HG03280 (cell line): ENCODE results near the gene RNF208.

Experiments used
- ATAC-seq: cut with Tn5 transposase; IDR thresholded peaks from one replicate; pipeline ENCODE4 v1.9.1; 2021; ENCODE audit warnings: mild to moderate bottlenecking, moderate library complexity; ENCODE audit not compliant: unreplicated experiment

The RNF208 gene

DNA sequence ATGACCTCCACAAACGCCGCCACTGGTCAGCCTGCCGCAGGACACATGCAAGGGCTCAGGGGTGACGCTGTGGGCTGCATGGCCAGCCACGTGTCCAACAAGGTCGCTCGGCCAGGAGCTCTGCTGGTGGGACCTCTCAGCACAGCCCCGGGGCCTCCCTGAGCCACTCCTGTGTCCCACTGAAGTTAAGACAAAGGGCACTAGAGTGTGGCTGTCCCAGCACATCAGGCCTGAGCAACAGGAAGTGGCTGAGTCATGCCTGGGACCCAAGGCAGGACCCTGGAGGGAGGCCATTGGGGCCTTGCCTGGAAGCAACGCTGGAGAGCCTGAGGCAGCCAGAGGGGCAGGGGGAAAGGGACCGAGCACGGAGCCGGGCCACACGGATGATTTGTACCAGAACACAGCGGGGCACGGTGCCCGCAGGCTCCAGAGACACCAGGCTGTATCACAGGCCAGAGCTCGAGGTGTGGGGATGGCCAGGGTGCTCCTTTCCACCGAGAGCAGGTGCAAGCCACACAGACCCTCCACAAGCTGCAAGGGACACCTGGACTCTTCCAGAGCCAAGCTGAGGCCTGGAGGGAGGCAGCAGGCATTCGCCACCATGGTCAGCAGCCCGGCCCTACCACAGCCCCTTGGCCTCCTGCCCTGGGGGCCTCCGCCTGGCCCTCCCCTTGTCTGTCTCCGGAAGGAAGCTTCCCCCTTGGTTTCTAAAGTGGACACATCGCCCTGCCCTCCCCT, 43.7 kb downstream of the RNF208 start:
- ATAC-seq: no peak

DNA sequence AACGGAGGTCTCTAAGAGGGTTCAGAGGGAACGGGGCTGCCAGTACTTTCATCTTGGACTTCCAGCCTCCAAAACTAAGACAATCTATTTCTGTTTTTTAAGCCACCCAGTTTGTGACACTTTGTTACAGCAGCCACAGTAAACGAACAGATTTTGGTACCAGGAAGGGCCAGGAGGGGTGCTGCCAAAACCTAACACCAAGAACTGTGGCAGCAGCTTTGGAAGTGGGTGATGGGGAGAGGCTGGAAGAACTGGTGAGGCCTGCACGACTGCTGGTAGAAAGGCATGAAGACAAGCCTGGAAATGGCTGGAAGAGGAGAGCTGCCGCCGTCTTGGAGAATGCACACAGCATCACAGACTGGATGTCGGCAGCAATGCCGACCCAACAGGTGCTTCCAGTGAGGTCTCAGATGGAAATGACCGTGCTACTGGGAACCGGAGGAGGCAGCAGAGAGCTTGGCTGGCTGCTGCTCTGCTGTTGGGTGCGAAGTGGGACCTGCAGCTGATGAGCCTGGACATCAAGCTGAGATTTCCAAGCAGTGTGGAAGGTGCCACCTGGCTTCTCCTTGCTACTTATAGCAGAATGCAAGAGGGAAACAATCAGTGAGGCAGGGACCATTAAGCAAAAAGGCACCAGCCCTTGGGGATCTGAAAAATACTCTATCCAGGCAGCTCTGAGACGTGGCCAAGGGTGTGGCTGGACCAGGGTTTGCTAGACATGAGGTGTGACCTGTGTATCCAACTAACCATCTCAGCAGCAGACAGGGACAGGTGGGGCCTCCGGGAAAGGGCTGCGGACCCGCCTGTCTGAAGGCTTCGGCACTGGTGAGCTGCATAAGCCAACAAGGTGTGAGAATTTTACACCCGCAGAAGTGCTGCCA, 45.5 kb downstream of the RNF208 start:
- no peak for ATAC-seq

DNA sequence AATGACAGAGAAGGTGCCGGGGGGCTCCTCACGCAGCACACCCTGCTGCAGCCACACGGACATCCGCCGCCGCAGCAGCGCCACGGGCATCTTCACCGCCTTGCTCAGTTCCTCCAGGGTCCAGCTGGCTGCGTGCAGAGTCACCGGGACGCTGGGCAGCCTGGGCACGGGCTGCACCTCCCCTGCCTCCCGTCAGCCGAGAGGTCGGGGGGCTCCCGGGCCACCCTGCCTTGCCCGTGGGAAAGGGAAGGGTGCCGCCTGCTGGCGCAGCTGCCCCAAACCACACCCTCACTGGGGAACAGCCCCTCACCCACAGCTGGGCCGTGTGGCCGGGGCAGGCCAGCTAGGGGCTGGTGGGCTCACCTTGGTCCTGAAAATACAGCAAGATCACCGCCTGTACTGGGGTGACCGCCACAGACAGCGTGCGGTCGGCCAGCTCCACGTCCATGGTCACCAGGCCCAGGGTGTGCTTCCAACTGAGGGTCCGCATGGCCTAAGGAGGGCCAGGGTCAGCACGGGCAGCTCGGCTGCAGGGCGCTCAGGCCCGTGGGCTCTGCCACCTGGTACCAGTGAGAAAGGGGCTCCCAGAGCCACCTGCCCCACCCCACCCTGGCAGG, 46.6 kb downstream of the RNF208 start:
- ATAC-seq: no peak

DNA sequence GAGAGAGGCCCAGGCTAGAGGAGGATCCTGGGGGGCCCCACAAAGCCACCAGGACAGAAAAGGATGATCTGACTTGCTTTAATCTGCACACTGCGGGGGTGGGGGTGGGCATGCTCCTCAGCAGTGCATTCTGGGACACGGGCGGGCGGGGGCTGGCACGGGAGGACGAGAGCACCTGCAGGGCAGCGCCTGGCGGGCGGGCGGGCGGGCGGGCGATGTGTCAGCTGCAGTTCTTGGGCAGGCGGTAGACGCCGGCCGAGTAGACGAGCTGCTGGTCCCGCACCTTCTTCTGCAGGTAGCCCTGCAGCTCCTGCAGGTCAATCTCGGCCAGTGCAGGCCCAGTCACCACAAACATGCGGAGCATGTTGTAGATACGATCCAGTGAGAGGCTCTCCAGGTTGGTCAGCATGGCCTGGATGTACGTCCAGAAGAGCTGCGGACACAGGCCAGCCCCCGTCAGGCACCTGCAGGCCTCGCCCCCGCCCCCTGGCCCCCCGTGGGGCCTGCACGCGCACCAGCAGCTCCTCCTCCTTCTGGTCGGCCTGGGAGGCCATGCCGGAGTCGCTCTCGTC, 47.2 kb downstream of the RNF208 start:
- no peak for ATAC-seq

DNA sequence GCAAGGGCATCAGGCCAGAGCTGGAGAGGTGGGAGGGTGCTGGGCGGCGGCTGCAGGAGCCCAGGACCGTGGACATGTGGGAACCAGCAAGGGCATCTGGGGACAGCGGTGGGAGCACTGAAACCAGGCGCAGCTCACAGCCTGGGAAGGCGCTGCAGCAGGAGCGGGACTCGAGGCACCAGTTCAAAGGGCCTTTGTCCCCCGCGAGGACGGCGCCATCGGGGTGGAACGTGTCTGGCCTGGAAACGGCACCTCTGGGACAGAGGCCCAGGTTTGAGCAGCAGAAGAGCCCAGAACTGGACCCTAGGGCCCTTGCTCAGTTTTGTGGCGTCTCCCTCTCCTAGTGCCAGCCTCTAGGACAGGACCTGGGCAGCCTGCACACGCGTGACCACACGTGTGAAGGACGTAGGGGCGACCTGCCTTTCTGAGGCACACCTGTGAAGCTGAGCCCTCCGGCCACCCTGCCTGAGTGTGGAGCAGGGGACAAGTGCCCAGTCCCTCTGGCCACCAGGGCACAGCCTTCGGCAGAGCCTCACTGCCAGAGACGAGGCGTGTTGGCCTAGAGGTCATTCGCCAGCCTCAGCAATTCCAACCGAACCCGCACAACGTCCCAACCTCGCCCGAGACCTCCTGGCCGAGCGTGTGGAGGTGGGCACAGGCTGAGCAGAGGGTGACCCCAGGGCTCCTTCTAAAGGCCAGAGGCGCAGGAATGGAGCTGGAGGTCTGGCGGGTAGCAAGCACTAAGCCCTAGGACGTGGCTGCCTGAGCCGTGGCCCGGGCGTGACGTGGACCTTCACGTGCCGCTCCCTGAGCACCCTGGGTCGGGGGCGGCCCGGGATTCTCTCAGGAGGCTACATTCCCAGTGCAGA, 48.0 kb downstream of the RNF208 start:
- ATAC-seq: no peak

DNA sequence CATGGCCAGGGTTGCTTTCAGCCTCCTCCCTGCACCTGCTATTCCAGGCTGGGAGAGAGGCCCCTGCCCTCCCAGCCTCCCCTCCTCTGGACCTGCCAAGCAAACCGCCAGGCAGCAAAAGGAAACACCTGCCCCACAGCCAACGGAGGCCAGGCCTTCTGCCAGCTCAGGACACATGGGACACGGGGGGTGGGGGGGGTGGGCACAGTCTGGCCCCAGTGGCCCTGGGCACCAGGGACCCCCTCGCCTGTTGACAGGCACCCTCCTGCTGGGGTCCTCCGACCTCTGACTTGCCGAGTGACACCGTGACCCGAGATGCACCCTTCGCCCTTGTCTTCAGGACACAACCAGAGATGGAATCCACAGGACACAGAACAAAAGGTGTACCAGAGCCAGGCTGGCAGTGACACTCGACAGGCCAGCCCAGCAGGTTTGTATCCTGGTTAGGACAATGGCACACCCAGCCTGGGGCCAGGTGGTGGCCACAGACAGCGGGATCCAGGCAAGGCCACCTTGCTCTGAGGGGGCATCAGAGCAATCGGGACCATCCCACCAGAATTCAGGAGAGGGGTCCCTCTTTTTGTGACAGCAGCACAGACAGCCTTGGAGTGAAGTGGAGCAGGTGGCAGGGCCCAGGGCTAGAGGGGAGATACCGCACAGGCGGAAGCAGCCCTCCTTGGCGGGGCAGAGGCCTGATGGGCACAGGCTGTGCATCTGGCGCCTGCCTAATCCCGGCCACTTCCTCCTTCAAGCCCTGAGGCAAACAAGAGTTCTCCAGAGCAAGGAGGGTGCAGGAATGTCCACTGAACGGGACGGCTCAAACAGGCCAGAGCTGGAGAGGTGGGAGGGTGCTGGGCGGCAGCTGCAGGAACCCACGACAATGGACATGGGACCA, 48.9 kb downstream of the RNF208 start:
- no peak for ATAC-seq

DNA sequence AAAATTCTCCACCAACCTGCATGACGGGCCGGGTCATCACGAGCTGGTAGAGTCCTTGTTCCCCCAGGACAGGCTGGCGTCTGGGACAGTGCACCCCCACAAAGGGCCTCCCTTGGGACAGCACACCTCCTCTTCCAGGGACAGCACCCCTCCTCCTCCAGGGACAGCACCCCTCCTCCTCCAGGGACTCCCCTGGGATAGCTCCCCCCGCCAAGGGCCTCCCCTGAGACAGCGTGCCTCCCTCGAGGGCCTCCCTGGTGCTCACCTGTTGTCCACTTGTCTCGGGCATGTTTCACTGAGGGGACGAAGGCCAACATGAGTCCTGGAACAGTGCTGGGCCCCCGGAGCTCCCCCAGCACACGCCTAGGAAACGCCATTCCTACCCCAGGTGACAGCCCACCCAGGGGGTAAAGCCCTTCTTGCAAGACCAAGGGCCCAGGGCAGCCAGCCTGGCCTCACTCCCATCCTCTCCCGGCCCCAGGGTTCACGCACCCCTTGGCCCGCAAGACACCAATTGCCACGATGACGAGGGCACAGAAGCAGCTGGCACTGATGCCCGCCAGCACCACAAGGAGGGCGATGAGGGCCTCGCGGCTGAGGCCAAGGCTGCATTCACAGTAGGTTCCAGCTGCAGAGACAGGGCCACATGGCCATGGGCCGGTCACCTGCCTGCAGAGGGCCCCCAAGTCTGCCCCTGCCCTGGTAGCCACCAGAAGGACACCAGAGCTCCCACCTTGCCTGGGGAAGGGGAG, 50.7 kb downstream of the RNF208 start:
- ATAC-seq: no peak

DNA sequence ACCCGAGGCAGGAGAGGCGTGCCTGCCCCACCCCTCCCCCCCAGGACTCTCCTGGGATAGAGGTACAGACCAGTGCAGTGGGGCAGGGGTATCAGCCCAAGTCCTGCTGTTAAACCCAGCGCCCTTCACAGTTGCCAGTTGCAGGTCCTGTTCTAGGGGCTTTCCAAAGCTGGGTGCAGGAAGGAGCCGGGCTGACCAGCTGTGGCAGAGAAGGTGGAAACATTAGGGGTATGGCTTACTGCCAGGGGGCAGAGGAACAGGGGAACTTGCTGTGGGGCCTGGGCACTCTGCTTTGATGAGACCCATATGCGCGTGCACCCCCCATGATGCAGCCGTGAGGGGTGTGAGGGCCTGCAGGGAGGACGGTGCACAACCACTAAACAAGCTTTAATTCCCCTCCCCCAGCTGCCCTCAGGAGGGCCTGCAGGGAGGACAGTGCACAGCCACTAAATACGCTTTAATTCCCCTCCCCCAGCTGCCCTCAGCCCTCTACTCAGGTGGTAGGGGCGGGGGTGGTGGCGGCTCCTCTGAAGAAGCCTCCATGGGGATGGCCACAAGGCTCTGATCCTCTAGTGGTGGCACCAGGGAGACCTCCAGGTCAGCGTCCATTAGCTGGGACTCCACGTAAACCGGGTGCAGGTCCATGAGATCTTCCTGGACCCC, 51.4 kb downstream of the RNF208 start:
- no peak for ATAC-seq
